Esophagus muscularis mucosa (tissue), 4 donors: ENCODE data around the gene DDTL. TPM values are rescaled to one million over a fixed set of nuclear protein-coding genes. Genes with fewer than 3 reads are reported as not detected.
"Not testable (repeated sequence)": the region's sequence is repeated elsewhere in the genome, so short reads cannot be mapped to it uniquely, and the experiment has no call there.

ENCODE experiments used
- DNase-seq: peaks from one replicate; pipeline ENCODE4 v3.0.0-alpha.2; 2017; ENCODE audit errors: extremely low spot score
- H3K27ac ChIP-seq, 4 donors: fragments of 200-600 bp; sonication (generic); replicated peaks in 1 of 4; 1 replicate in 3 of 4; 2 replicates in 1 of 4; pipeline ENCODE4 v1.5.1; 2016 to 2019; ENCODE audit warnings: mild to moderate bottlenecking in 1 of 4
- H3K27me3 ChIP-seq, 4 donors: fragments of 200-600 bp; sonication (generic); one replicate each; pipeline versions ENCODE4 v1.5.1 to v1.6.0; 2016 to 2019
- H3K36me3 ChIP-seq, 4 donors: fragments of 200-600 bp; sonication (generic); one replicate each; pipeline ENCODE4 v1.5.1; 2016 to 2019
- H3K4me1 ChIP-seq, 4 donors: fragments of 200-600 bp; sonication (generic); one replicate each; pipeline ENCODE4 v1.5.1; 2016 to 2019
- H3K4me3 ChIP-seq, 4 donors: fragments of 200-600 bp; sonication (generic); 1 replicate in 2 of 4; 2 replicates in 2 of 4; pipeline ENCODE4 v1.5.1; 2016 to 2019; ENCODE audit warnings: mild to moderate bottlenecking in 4 of 4, moderate library complexity in 1 of 4
- H3K9me3 ChIP-seq, 4 donors: fragments of 200-600 bp; sonication (generic); 1 replicate in 3 of 4; 2 replicates in 1 of 4; pipeline ENCODE4 v1.5.1; 2016 to 2019
- CTCF ChIP-seq, 3 experiments: fragments of 200-600 bp in 2 of 3; fragments of 450-650 bp in 1 of 3; sonication (generic) in 2 of 3; IDR thresholded peaks; one replicate each; pipeline ENCODE4 v1.5.1; 2017 to 2019; ENCODE audit warnings: antibody characterized with exemption in 3 of 3, mild to moderate bottlenecking in 2 of 3, moderate library complexity in 1 of 3
- EP300 ChIP-seq: sonication (generic); formaldehyde crosslinking; IDR thresholded peaks from one replicate; pipeline ENCODE4 v1.6.1; 2017; ENCODE audit warnings: antibody characterized with exemption
- POLR2A ChIP-seq: fragments of 450-650 bp; IDR thresholded peaks from one replicate; pipeline ENCODE4 v1.6.1; 2017; ENCODE audit warnings: antibody characterized with exemption, moderate library complexity, mild to moderate bottlenecking, low read depth
- POLR2AphosphoS5 ChIP-seq, 2 donors: sonication (generic); formaldehyde crosslinking; IDR thresholded peaks; one replicate each; pipeline ENCODE4 v1.6.1; 2017; ENCODE audit warnings: antibody characterized with exemption in 2 of 2
- WGBS: methylation state at CpG from one replicate; pipeline ENCODE4 v1.1.5; 2018; 5-methylcytosine and 5-hydroxymethylcytosine counted together
- intact Hi-C: fragments of 100-400 bp; cut with DNase I; formaldehyde crosslinking; loops from one replicate; pipeline ENCODE4 v1.15.1; 2023
- total RNA-seq, 4 donors: library from RNA; depleted of rRNA; stranded (reverse); fragments of >200 nt; gene quantifications; one replicate each; pipeline versions ENCODE4 v1.1.0 to v1.2.1, GENCODE V29; 2016

The DDTL gene
- total RNA-seq, 4 donors from 2014 or later = 0.91 to 3.2 (median 2.2) TPM; not detected in 1

GRCh38 chr22:23938328-23939016 lies 28.2 kb upstream of the DDTL start:
- 80% methylated on average over 5 of the region's 5 CpGs for WGBS
- intact Hi-C loops = no loop called here
- no peaks in the 10 kb centered on the region for H3K27me3 ChIP-seq

GRCh38 chr22:23939017-23939357 lies 27.7 kb upstream of the DDTL start:
- intact Hi-C loops = no loop called here
- H3K9me3 ChIP-seq = no peaks in the 10 kb centered on the region
- no peaks in the 10 kb centered on the region for H3K36me3 ChIP-seq
- TF ChIP-seq CTCF (IDR thresholded peaks at IDR 0.05) = no peak
- no peak for TF ChIP-seq POLR2A
- no peak for TF ChIP-seq POLR2AphosphoS5 (IDR thresholded peaks at IDR 0.05)
- TF ChIP-seq EP300 = no peak
- no peak overlapping the region for H3K27ac ChIP-seq
- DNase-seq = no peak
- WGBS = 80% methylated on average over 3 of the region's 3 CpGs
- no peaks in the 10 kb centered on the region for H3K27me3 ChIP-seq
- no peaks in the 10 kb centered on the region for H3K4me1 ChIP-seq
- H3K4me3 ChIP-seq = no peak overlapping the region

More at GRCh38 chr22:23938328-23939016, 28.2 kb upstream of the DDTL start:
- TF ChIP-seq CTCF (IDR thresholded peaks at IDR 0.05) (no peak), POLR2AphosphoS5 (IDR thresholded peaks at IDR 0.05) (no peak), EP300 (no peak), POLR2A (no peak)
- Histone ChIP-seq H3K27ac (no peak overlapping the region), H3K4me1 (no peaks in the 10 kb centered on the region), H3K36me3 (no peaks in the 10 kb centered on the region), H3K9me3 (no peaks in the 10 kb centered on the region), H3K4me3 (no peak overlapping the region)
- DNase-seq = peak; percentile 5

GRCh38 chr22:23940166-23940565 lies 26.5 kb upstream of the DDTL start:
- H3K36me3 ChIP-seq, H3K9me3 ChIP-seq, DNase-seq, intact Hi-C loops, H3K27ac ChIP-seq, H3K27me3 ChIP-seq, H3K4me1 ChIP-seq, H3K4me3 ChIP-seq: not testable (repeated sequence)
- WGBS = no CpG with 5 or more reads among the region's 14 CpGs

- peak; percentile 47 for DNase-seq
- H3K9me3 ChIP-seq, intact Hi-C loops, H3K27me3 ChIP-seq, H3K4me3 ChIP-seq, H3K27ac ChIP-seq, H3K36me3 ChIP-seq, H3K4me1 ChIP-seq: not testable (repeated sequence)
- 67% methylated on average over 3 of the region's 3 CpGs for WGBS
Observed at GRCh38 chr22:23947391-23947790, 19.3 kb upstream of the DDTL start.

- H3K27me3 ChIP-seq, H3K27ac ChIP-seq, H3K4me1 ChIP-seq, H3K9me3 ChIP-seq, H3K4me3 ChIP-seq, H3K36me3 ChIP-seq: not testable (repeated sequence)
- intact Hi-C loops = loop anchor here (10.0 kb wide), 1 partner anchor 295 kb away; the partner anchor contains the start of gene GGT5
- DNase-seq = peak; percentile 0
- 81% methylated on average over 18 of the region's 18 CpGs for WGBS
Observed at GRCh38 chr22:23949764-23950163, 16.9 kb upstream of the DDTL start.

- peak; percentile 66 for DNase-seq
- H3K27me3 ChIP-seq, H3K36me3 ChIP-seq, H3K27ac ChIP-seq, H3K4me3 ChIP-seq, H3K9me3 ChIP-seq, H3K4me1 ChIP-seq: not testable (repeated sequence)
- WGBS = 71% methylated on average over 2 of the region's 2 CpGs
- intact Hi-C loops = loop anchor here (10.0 kb wide), 1 partner anchor 293 kb away; the partner anchor contains the start of gene GGT5
Observed at GRCh38 chr22:23951383-23951782, 15.3 kb upstream of the DDTL start.

GRCh38 chr22:23952794-23953405 lies 13.8 kb upstream of the DDTL start:
- H3K27me3 ChIP-seq, H3K36me3 ChIP-seq, H3K4me3 ChIP-seq, H3K27ac ChIP-seq, H3K9me3 ChIP-seq, H3K4me1 ChIP-seq: not testable (repeated sequence)
- intact Hi-C loops = loop anchor here (10.0 kb wide), 1 partner anchor 292 kb away; the partner anchor contains the start of gene GGT5
- 72% methylated on average over 11 of the region's 11 CpGs for WGBS
- DNase-seq = peak; percentile 55

GRCh38 chr22:23953485-23953884 lies 13.2 kb upstream of the DDTL start:
- not testable (repeated sequence) for H3K4me3 ChIP-seq, H3K27ac ChIP-seq, H3K9me3 ChIP-seq, H3K36me3 ChIP-seq, H3K27me3 ChIP-seq, H3K4me1 ChIP-seq
- 77% methylated on average over 4 of the region's 4 CpGs for WGBS
- peak; percentile 50 for DNase-seq
- intact Hi-C loops = loop anchor here (10.0 kb wide), 1 partner anchor 291 kb away; the partner anchor contains the start of gene GGT5

- not testable (repeated sequence) for H3K27me3 ChIP-seq, H3K27ac ChIP-seq, H3K4me1 ChIP-seq, H3K9me3 ChIP-seq, H3K36me3 ChIP-seq, H3K4me3 ChIP-seq
- WGBS = 80% methylated on average over 8 of the region's 8 CpGs
- peak; percentile 80 for DNase-seq
- intact Hi-C loops = loop anchor here (10.0 kb wide), 1 partner anchor 290 kb away; the partner anchor contains the start of gene GGT5
Observed at GRCh38 chr22:23954193-23954990, 12.3 kb upstream of the DDTL start.

GRCh38 chr22:23954991-23955305 lies 11.7 kb upstream of the DDTL start:
- not testable (repeated sequence) for H3K27ac ChIP-seq, DNase-seq, H3K27me3 ChIP-seq, H3K9me3 ChIP-seq, H3K4me3 ChIP-seq, H3K4me1 ChIP-seq, H3K36me3 ChIP-seq
- intact Hi-C loops = loop anchor here (10.0 kb wide), 1 partner anchor 290 kb away; the partner anchor contains the start of gene GGT5
- 81% methylated on average over 5 of the region's 6 CpGs for WGBS
